GM19193 (cell line): ENCODE measurements around the gene SLC3A2.

Experiments
- POLR2A ChIP-seq: IDR thresholded peaks from 4 replicates; pipeline ENCODE4 v1.6.1; 2011; ENCODE audit not compliant: insufficient read depth, insufficient read length; ENCODE audit errors: extremely low read depth

SLC3A2 gene

GRCh38 chr11:62880803-62881578 lies at the start of gene SLC3A2:
Gene SLC3A2, plus strand, starts transcription at chr11:62880896. Its CDS starts 128 bp downstream, at chr11:62881024.
- peak; percentile 98 for TF ChIP-seq POLR2A

DNA sequence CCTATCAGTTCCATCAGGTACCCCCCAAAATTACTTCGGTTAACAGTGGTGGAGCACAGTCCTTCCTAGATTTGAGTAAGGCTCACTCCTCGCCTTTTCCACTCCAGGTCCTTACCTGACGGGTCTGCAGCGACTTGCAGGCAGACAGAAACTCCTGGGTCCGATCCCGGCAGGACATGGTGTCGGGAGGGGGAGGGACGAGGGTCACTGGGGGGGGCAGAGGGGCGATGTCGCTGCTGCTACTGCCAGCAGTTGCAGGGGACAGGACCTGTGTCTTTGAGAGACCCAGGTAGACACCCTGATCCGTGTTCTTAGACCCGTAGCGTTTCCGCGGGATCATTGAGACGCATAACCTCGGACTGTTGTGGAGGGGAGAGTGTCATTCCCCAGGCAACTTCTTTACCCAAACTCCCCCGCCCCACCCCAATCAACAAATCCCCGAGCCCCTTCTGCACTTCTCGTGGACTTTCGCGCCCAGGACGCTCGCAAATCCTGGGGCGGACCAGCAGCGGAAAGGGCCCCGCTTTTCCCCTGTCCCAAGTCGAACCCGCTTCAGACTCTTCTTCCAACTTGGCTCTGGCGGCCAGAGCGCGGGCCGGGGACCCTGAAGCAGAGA lies 49.7 kb upstream of the SLC3A2 start:
- TF ChIP-seq POLR2A: no peak

DNA sequence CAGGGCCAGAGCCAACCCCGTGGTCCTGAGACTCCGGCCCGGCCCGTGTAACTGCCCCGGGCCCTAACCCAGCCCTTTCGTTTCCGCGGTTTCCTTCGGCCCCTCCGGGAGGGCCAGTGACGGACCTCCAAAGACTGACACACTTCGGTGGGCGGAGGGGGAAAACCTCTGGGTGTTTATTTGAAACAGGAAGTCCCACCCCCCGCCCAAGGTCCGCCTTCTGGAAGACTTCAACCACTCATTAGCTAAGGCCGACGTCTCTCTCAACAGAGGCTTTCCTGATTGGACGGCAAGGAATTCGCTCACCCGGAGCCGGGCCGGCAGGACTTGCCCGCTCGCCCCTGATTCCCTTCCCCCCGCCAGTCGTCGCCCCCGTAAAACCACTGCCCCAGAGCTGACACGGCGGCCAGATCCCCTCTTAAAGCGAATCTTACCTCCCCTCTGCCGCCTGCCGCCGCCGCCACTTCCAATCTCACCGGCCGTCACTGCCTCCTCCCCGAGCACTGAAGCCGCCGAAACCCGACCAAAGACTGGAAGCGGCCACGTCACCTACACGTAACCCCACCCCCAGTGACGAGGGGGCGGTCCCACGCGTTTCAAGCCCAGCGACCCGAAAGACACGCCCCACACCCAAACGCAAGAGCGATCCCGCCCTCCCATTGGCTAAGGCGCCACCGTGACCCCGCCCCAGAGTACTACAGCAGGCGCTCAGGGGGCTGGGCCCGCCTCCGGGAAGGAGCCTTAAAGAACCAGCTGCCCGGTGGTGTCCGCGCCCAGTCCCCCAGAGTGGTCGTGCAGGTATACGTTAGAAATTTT lies 49.0 kb upstream of the SLC3A2 start, which contains the start of gene STX5:
Gene STX5 (minus strand): TSS at position 532 of the 816 bp plus-strand sequence. CDS start 808 bp downstream, outside the sequence.
- peak; percentile 82 for TF ChIP-seq POLR2A

DNA sequence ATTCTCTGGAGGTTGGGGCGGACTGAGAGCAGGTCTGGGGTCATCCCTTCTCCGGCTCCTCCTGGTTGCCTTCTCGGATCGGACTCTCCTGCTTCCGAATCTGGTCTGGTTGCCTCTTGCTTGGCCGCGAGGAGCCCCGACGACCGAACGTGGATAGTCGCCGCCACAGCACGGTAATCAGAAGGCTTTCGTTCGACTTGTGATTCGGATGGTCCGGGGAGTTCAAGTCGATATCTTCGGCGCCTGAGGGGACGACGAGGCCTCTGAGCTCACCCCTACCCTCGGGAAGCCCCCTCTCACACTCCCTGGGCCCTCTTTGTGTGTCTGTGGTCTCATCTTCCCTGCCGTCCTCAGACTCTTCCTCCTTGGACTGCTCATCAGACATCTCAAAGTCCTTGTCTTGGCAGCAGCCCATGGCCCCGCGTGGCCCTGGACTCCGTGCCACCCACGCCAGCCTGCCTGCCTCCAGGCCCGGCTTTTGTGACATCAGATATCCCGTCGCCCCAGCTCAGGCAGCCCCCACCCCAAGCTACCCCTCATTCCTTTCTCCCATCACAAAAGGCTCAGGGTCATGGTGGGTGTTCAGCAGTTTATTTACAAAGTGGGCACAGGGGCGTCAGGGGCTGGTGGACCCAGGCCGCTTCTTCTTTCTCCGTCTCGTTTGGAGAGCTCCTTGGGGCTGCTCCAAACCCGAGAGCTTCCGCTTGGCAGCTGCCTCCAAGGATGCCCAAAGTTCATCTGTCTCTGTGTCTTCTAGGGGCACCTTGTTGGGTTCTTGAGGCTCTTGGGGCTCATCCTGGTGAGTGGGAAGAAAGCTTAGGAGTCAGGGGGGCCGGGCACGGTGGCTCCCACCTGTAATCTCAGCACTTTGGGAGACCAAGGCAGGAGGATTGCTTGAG lies 48.1 kb upstream of the SLC3A2 start, which contains the start of gene TEX54:
Gene TEX54 (minus strand): TSS at position 506 of the 899 bp plus-strand sequence.
- TF ChIP-seq POLR2A: no peak

GRCh38 chr11:62835336-62835735 lies 45.4 kb upstream of the SLC3A2 start:
- no peak for TF ChIP-seq POLR2A

DNA sequence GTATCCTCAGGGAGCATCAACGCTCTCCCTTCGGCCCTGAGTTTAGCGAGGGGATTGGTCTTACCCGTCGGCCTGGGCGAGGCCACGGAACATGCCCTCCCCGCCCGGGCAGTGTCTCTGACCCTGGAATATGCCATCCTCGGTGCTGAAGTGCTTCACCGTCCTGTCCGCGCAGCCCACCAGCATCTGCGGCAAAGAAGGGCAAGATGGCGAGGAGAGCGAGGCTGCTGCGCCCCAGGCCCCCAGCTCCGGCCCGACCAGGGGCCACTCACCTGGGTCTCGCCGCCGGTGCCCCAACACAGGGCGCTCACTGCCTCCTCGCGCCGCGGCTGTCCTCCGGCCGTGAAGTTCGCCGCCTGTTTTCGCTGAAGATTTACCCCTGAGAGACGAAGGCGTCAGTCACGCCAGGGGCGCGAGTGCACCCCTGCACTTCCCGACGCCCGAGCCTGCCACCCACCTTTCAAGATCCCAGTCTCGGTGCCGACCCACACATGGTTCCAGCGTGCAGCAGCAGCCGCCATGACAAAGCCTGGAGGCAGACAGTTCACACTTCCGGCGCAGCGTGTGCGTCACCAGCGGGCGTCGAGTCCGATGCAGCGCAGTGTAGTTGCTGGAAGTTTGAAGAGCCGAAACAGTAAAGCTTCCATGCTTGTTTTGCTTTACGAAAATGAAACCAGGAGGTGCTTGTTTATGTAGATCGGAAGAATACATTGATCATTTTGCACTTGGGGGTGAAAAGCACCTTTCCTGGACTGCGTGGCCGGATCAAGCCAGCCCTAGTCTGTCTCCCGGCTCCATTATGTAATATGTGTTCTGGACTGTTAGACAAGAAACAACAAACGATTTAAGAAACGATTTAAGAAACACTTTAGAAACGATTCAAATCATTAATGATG lies 41.4 kb upstream of the SLC3A2 start, which contains the start of gene WDR74:
Gene WDR74 (minus strand): TSS at position 541 of the 896 bp plus-strand sequence. CDS start 20 bp downstream, at position 521.
- TF ChIP-seq POLR2A: peak; percentile 91

DNA sequence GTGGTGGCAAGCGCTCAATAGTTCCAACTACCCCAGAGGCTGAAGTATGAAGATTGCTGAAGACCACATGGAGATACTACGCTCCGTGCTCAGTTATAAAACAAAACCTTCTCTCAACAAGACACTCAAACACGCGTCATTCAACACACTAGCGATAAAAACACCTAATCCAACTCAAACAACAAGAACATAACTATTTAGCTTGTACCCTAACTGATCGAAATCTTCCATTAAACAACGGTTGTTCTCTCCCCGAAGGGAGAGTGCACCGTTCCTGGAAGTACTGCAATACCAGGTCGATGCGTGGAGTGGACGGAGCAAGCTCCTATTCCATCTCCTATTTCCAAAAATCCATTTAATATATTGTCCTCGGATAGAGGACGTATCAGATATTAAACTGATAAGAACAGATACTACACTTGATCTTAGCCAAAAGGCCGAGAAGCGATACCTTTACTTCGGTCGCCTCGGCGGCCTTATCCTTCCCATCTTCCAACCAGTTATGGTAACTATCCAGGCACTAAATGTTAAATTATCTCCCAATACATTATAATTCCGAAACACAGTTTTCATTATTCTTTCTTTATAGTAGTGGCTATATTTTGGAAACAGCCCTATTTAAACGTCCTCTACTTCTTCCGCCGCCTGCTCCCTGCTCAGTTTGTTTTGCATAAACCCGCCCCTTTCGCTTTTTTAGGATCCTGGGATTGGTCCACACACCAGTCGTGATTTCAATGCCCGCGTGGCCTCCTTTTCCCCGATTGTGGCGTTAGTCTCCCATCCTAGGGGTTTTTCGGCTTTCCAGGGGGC lies 39.1 kb upstream of the SLC3A2 start:
- peak; percentile 98 for TF ChIP-seq POLR2A

DNA sequence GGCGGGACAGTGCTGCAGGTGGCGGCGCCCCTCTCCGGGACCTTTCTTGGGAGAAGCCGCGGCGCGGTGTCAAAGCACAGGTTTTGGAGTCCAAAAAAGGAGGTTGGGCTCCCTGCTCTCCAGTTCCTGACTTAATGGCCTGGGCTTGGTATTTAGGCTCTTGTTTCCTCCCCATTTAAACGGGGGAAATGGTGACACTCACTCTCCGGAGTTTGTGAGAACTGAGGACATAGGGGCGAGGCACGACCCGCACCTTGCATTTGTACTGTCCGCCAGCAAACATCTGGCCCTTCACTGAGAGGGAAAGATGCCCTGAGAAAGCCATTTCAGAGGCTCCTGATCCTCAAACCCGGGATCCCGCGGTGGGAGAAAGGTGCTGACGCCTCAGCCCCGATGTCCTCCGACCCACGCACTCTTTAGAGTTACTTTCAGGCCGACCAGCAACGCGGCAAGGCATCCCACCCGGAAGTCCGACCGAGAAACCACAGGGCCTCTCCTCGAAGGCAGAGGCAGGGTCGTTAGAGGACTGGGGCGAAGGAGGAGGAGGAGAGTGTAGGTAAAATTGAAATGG lies 38.4 kb upstream of the SLC3A2 start:
- TF ChIP-seq POLR2A: no peak

DNA sequence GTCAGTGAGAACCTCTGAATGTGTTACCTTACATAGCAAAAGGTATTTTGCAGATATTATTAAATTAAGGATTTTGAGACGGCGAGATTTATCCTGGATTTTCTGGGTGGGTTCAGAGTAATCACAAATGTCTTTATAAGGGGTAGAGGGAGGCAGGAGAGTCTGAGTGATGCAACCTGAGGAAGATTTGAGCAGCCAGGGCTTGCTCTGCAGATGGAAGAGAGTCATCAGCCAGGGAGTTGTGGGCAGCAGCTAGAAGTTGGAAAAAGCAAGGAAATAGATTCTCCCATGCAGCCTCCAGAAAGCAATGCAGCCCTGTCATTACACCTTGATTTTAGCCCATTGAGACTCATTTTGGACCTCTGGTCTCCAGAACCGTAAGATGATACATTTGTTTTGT lies 37.2 kb upstream of the SLC3A2 start:
- TF ChIP-seq POLR2A: no peak

DNA sequence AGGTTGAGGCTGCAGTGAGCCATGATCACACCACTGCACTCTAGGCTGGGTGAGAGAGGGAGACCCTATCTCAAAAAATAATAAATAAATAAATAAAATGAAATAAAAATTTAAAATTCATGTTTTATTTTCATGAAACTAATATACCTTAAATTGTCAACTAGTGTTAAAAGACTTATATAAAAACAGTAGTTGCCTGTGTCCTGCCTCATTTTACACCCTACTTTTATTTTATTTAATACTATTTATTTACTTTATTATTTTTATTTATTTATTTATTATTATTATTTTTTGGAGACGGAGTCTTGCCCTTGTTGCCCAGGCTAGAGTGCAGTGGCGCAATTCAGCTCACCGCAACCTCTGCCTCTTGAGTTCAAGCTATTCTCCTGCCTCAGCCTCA lies 36.5 kb upstream of the SLC3A2 start:
- TF ChIP-seq POLR2A: no peak

DNA sequence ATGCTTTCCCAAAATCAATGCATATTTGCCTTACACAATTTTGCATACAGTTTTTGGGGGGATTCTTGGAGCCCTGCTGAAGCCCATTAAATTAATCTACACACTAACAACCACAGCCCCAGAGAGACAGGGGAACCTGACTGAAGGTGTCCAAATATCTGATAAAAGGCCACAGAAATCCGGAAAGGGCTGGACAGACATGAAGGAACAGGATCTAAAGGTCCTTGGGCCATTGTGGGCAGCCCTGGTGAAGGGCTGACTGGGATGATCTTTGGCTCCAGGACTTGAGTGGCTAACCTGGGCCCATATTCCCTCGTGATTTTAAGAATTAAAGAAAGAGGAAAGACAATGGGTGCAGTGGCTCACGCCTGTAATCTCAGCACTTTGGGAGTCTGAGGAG lies 34.5 kb upstream of the SLC3A2 start:
- TF ChIP-seq POLR2A: no peak

GRCh38 chr11:62847767-62848314 lies 32.9 kb upstream of the SLC3A2 start:
- TF ChIP-seq POLR2A: no peak
